GM23248 (cell line): ENCODE measurements around the gene CCDC34.
"Not testable (repeated sequence)": the region's sequence is repeated elsewhere in the genome, so short reads cannot be mapped to it uniquely, and the experiment has no call there.

Experiments
- EZH2 ChIP-seq: fragments of 200-600 bp; sonication (generic); IDR thresholded peaks from 2 replicates; pipeline ENCODE4 v1.6.1; 2018; ENCODE audit warnings: antibody characterized with exemption, mild to moderate bottlenecking; ENCODE audit not compliant: insufficient read depth, poor library complexity, severe bottlenecking
- EZH2phosphoT487 ChIP-seq: fragments of 200-600 bp; sonication (generic); IDR thresholded peaks from 2 replicates; pipeline ENCODE4 v1.6.1; 2018; ENCODE audit warnings: antibody characterized with exemption, moderate library complexity, mild to moderate bottlenecking, low read depth; ENCODE audit not compliant: insufficient read depth

DNA sequence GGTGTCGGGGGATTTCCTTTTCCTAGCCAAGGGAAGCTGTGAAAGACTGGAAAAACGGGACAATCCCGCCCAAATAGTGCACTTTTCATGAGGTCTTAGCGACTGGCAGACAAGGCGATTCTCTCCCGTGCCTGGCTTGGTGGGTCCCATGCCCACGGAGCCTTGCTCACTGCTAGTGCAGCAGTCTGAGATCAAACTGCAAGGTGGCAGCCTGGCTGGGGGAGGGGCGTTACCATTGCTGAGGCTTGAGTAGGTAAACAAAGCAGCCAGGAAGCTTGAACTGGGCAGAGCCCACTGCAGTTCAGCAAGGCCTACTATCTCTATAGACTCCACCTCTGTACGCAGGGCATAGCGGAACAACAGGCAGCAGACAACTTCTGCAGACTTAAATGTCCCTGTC lies 41.7 kb downstream of the CCDC34 start:
- TF ChIP-seq EZH2phosphoT487, EZH2: not testable (repeated sequence)
